Measurements from ENCODE around the gene SYTL5.

DNA sequence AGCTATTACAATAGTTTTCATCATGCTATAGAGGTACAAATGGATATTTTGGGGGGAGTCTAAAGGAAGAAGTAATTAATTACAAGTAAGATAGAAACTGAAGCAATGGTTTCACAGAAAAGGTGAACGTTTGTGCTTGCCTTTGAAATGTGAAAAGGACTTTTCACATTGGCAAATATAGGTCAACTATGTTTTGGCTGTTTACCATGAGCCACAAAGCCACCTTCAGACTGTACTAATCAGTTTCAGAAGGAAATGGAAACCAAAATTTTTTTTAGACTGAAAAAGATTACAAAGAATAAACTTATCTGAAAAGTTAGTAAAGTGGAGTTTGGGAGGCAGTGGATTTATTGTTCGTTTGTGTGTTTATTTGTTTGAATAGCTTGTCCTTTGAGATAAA, 32.1 kb downstream of the SYTL5 start:
- TF ChIP-seq, protein P1, sequence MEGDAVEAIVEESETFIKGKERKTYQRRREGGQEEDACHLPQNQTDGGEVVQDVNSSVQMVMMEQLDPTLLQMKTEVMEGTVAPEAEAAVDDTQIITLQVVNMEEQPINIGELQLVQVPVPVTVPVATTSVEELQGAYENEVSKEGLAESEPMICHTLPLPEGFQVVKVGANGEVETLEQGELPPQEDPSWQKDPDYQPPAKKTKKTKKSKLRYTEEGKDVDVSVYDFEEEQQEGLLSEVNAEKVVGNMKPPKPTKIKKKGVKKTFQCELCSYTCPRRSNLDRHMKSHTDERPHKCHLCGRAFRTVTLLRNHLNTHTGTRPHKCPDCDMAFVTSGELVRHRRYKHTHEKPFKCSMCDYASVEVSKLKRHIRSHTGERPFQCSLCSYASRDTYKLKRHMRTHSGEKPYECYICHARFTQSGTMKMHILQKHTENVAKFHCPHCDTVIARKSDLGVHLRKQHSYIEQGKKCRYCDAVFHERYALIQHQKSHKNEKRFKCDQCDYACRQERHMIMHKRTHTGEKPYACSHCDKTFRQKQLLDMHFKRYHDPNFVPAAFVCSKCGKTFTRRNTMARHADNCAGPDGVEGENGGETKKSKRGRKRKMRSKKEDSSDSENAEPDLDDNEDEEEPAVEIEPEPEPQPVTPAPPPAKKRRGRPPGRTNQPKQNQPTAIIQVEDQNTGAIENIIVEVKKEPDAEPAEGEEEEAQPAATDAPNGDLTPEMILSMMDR (conservative IDR thresholded peaks at IDR 0.05 in 1 of 2, IDR thresholded peaks at IDR 0.05 in 1 of 2; ENCODE audit: extremely low read depth in 1 of 2, insufficient read depth in 1 of 2, low read depth in 1 of 2, low read length in 2 of 2), result no peak
- TF ChIP-seq EZH2 (IDR thresholded peaks at IDR 0.05; ENCODE audit: borderline replicate concordance, low read length), result no peak

Measured in mammary epithelial cell (primary cell).